Superior temporal gyrus (tissue), 1 donor: ENCODE results near the gene SEPTIN10.
A peak's percentile ranks its signal among the peaks of the same experiment; 100 is the strongest.

Experiments used
- DNase-seq: peaks from one replicate; pipeline ENCODE4 v3.0.0-alpha.2; 2016; ENCODE audit errors: extremely low spot score

The SEPTIN10 gene

GRCh38 chr2:109523121-109523520 lies 90.6 kb downstream of the SEPTIN10 start:
- no peak for DNase-seq

- no peak for DNase-seq
These were observed 91.7 kb downstream of the SEPTIN10 start for GRCh38 chr2:109522063-109522374.

- DNase-seq: no peak
These were observed 92.3 kb downstream of the SEPTIN10 start for GRCh38 chr2:109521233-109522062.

- DNase-seq: no peak
These were observed 94.3 kb downstream of the SEPTIN10 start for GRCh38 chr2:109519513-109519912.

DNA sequence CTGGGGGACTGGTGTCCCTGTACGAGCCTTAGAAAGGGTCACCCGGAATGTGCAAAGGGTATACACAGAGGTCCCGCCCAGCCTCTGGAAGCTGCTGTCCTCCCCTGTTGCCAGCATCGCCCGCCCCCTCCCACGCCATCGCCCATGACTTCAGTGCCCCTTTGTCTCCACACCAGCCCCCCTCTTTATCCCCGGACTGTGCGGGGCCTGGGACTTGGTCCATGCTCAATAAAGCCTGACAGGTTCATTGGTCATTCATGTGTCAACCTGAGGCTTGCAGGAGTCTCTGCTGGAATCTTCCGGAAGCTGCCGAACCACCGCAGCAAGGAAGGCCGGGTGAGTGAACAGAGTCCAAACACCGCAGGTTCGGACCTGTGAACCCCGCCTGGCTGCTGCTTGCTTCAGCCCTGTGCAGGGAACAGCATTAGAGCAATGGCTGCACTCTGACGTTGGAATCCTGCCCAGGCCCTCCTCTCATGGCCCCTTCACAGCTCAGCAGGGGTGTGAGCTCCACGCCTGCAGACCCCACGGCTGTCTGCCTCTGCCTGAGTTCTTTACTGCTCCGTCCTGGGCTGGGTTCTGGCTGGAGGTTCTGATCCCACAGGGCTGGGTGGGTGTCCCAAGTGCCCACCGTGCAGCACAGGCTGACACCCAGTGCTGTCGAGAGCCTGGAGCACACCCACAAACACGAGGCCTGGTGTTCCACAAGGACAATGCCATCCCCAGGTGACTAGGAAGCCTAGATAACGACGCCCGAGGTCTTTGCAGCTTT lies 96.5 kb downstream of the SEPTIN10 start:
- no peak for DNase-seq

- no peak for DNase-seq
These were observed 97.2 kb downstream of the SEPTIN10 start for GRCh38 chr2:109516445-109517117.

GRCh38 chr2:109514857-109515256 lies 98.9 kb downstream of the SEPTIN10 start:
- no peak for DNase-seq

DNA sequence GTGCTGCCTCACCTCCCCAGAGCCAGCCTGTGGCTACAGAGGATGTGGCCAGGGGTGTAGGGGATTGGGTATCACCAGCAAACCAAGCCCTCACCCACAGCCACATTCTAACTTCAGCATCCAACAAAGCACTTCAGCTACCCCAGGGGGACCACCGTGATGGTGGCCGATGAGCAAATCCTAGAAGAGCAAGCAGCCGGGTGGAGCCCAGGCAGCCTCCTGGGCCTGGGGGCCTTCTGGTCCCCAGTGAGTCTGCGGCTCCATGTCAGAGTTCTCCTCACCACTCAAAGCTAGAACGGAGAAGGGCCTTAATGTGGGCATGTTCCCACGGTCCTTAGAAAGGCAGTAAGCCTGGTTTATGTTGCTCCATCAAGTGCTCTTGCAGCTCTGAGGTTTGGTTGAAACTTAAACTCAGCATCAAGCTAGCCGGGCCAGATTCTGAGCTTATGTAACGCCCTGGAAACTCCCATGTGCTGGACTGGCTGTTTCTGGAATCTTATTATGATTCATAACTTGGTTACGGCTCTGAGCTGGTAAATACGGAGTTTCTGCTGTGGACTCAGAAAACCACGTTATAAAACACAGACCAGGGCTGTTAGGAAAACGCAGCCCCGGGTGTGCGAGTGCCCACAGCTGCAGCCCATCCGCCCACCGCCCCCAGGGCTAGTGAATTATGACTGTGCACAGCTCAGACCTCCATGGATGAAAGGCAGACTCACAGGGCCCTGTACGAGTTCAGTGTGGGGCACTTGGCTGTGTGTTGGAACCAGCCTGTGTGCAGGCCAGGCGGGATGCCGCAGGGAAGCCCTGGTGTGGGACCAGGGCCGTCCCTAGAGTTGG lies 99.8 kb downstream of the SEPTIN10 start:
- peak; percentile 77 for DNase-seq

DNA sequence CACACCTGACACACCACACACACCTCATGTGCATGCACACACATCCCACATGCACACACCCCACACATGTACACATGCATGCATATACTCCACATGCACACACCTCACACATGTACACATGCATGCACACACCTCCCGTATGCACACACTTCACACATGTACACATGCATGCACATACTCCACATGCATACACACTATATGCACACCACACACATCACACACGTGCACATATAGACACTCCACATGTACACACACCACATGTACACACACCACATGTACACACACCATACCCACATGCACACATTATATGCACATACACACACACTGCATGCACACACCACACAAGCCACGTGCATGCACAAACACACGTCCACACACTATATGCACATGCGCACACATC lies 100.5 kb downstream of the SEPTIN10 start:
- DNase-seq: no peak

DNA sequence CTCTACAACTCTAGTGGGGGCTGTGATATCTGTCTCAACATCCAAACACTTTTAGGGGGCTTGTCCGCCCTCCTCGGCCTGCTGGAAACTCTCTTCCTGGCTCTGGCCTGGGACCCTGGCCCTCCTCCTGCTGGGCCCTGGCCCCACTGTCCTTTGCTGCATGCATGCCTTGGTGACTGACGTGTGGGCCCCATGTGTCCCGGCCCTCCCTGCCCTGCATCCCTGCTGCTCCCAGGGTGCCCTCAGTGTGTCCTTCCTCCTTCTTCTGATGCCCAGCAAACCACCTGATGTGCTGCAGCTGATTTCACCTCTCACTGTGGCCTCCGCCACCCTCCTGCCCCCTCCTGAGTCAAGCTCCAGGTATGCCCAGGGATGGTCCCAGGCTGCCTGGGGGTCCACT lies 101.7 kb downstream of the SEPTIN10 start:
- no peak for DNase-seq

DNA sequence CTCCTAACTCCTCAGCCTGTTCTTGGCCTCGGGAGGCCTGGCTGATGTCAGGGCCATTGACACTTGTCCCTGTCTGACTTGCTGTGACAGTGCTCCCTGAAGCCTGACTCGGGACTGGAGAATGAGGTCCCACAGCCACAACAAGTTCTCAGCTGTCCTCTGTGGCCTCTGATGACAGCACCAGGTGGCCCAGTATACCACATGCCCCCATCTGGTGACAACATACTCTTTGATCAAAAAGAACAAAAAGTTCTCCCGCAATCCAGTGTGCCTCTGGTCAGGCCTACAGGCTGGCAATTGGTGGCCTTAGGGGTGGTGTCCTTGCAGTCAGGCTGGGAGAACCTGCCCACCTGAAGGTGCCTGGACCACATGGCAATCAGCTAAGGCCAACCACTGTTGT lies 102.6 kb downstream of the SEPTIN10 start:
- DNase-seq: no peak

GRCh38 chr2:109510136-109511028 lies 103.4 kb downstream of the SEPTIN10 start:
- DNase-seq: peak; percentile 85

GRCh38 chr2:109508556-109508955 lies 105.2 kb downstream of the SEPTIN10 start:
- no peak for DNase-seq

DNA sequence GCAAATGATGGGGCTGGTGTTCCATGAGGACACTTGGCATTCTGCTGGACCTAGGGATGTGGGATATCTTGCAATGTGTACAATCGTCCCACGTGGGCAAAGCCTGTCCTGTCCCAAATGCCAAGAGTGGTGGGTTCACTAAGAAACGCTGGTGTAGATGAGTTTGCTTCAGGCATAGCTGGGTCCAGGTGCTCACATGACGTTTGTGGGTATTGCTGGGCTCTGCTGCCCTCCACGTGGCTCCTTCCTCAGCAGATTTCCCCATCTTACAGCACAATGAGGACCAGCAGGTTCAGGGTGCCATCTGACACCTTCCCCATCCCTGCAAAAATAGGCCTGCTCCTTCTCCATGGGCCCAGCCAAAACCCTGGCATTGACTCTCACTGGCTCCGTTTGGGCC lies 105.9 kb downstream of the SEPTIN10 start:
- no peak for DNase-seq

- no peak for DNase-seq
These were observed 106.5 kb downstream of the SEPTIN10 start for GRCh38 chr2:109507217-109507616.

- no peak for DNase-seq
These were observed 110.6 kb downstream of the SEPTIN10 start for GRCh38 chr2:109503191-109503590.

- no peak for DNase-seq
These were observed 112.3 kb downstream of the SEPTIN10 start for GRCh38 chr2:109501461-109501860.

DNA sequence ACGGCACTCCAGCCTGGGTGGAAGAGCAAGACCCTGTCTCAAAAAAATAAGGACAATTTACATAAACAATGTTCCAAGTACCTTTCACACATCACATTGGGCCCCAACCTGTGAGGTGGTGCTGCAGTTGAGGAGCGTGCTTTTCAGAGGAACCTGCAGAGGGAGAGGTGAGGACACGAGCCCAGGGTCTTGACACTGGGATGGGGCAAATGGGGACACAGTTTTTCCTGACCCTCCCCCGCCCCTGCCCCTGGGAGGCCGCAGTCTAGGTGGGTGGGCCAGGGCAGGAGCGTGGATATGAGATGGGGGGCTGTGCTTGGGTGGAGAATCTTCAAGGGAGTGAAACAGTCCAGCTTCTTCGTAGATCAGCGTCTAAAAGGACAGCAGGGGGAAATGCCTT lies 112.9 kb downstream of the SEPTIN10 start:
- DNase-seq: no peak

DNA sequence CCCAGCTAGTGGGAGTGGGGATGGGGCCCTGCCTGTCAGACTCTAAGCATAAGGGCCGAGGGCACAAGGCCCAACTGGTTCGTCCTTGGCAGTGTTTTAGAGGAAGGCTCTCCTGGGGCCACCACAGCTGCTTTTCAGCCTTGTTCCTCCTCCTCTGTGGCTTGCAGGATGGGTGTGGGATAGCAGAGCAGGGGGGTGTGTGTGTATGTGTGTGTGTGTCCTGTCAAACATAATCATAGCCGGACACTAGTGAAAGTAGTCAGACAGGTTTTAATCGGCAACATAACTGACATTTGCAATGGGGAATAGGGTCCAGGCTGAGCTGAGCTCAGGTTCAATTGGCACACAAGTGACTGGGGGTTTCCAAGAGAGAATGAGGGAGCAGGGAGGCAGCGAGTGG lies 114.2 kb downstream of the SEPTIN10 start:
- no peak for DNase-seq

- no peak for DNase-seq
These were observed 114.9 kb downstream of the SEPTIN10 start for GRCh38 chr2:109498906-109499305.
